Endothelial cell of umbilical vein (primary cell): ENCODE measurements around the gene ASMTL. TPM values are rescaled to one million over a fixed set of nuclear protein-coding genes. Genes with fewer than 3 reads are reported as not detected.

Experiments
- BruUV-seq: library from RNA; stranded (reverse); fragments of 400-500 nt; replicated peaks from 2 replicates; lab custom pipeline; 2021; lab: Mats Ljungman, UMichigan
- CTCF ChIA-PET: fragments of 300-600, 350-600 bp; sonication (Branson Sonifier 250); formaldehyde crosslinking; loops from one replicate; lab custom pipeline; 2021; ENCODE audit warnings: antibody characterized with exemption, inconsistent platforms; lab: Charles Lee
- POLR2A ChIA-PET: fragments of 300-600, 350-600 bp; sonication (Branson Sonifier 250); formaldehyde crosslinking; loops from one replicate; lab custom pipeline; 2021; ENCODE audit warnings: antibody characterized with exemption, inconsistent platforms; lab: Charles Lee
- DNase-seq: peaks from one replicate; pipeline ENCODE4 v3.0.0-alpha.2; 2011; ENCODE audit warnings: low read depth, low spot score
- FAIRE-seq: peaks from 2 replicates; lab custom pipeline; 2011; peaks lifted over from hg19 to GRCh38; lab: Jason Lieb, UNC
- H2AFZ ChIP-seq: 2 replicates; pipeline ENCODE4 v1.6.0; 2012; ENCODE audit warnings: low read depth, low read length, control low read depth, inconsistent platforms
- H3K27ac ChIP-seq: 2 replicates; pipeline ENCODE4 v1.5.1; 2011; ENCODE audit warnings: low read depth, mild to moderate bottlenecking, control low read depth, low read length, moderate library complexity; ENCODE audit not compliant: insufficient read depth
- H3K27me3 ChIP-seq, 2 experiments: 2 replicates each; pipeline versions ENCODE4 v1.6.0 to v1.6.1; 2011; ENCODE audit warnings: low read length in 2 of 2, mixed read lengths in 1 of 2; ENCODE audit not compliant: control insufficient read depth in 2 of 2, insufficient read depth in 2 of 2
- H3K36me3 ChIP-seq, 2 experiments: 2 replicates in 1 of 2; 3 replicates in 1 of 2; pipeline ENCODE4 v1.5.1; 2011; ENCODE audit warnings: low read length in 2 of 2, mild to moderate bottlenecking in 1 of 2, moderate library complexity in 1 of 2; ENCODE audit not compliant: control insufficient read depth in 2 of 2, insufficient read depth in 2 of 2; ENCODE audit errors: extremely low read depth in 1 of 2
- H3K4me1 ChIP-seq: 3 replicates; pipeline ENCODE4 v1.5.1; 2011; ENCODE audit warnings: mild to moderate bottlenecking, low read length; ENCODE audit not compliant: control insufficient read depth, insufficient read depth; ENCODE audit errors: extremely low read depth
- H3K4me2 ChIP-seq: 2 replicates; pipeline ENCODE4 v1.6.1; 2011; ENCODE audit warnings: low read length, control low read depth, mixed read lengths; ENCODE audit not compliant: insufficient read depth
- H3K4me3 ChIP-seq, 3 experiments: fragments of 200-600 bp in 1 of 3; sonication (generic), shearing (Covaris generic) in 1 of 3; replicated peaks in 1 of 3; 2 replicates each; pipeline ENCODE4 v1.5.1; 2011 to 2016; ENCODE audit warnings: control low read depth in 3 of 3, low read length in 3 of 3, mild to moderate bottlenecking in 2 of 3, inconsistent platforms in 1 of 3, low read depth in 1 of 3, moderate library complexity in 1 of 3; ENCODE audit not compliant: insufficient read depth in 1 of 3
- H3K79me2 ChIP-seq: 2 replicates; pipeline ENCODE4 v1.6.0; 2012; ENCODE audit warnings: low read length, inconsistent platforms; ENCODE audit not compliant: control insufficient read depth, insufficient read depth
- H3K9ac ChIP-seq: replicated peaks from 2 replicates; pipeline ENCODE3; 2011; ENCODE audit warnings: low read length, control low read depth; ENCODE audit not compliant: insufficient read depth; ENCODE audit errors: extremely low read depth
- H3K9me1 ChIP-seq: replicated peaks from 3 replicates; pipeline ENCODE4 v1.6.0; 2011; ENCODE audit warnings: mild to moderate bottlenecking, low read length; ENCODE audit not compliant: control insufficient read depth, insufficient read depth; ENCODE audit errors: extremely low read depth
- H3K9me3 ChIP-seq: replicated peaks from 2 replicates; pipeline ENCODE4 v1.5.1; 2012; ENCODE audit warnings: low read length, inconsistent platforms; ENCODE audit not compliant: control insufficient read depth, insufficient read depth
- H4K20me1 ChIP-seq: replicated peaks from 2 replicates; pipeline ENCODE3; 2011; ENCODE audit warnings: mild to moderate bottlenecking, low read length; ENCODE audit not compliant: control insufficient read depth, insufficient read depth; ENCODE audit errors: extremely low read depth
- CTCF ChIP-seq, 2 donors: IDR thresholded peaks; 1 replicate in 1 of 2; 2 replicates in 1 of 2; pipeline ENCODE4 v1.5.1; 2011; ENCODE audit warnings: low read length in 2 of 2, mild to moderate bottlenecking in 2 of 2, moderate library complexity in 2 of 2, control low read depth in 1 of 2, inconsistent platforms in 1 of 2, low read depth in 1 of 2; ENCODE audit not compliant: insufficient read depth in 1 of 2; ENCODE audit errors: extremely low read depth in 1 of 2
- EZH2 ChIP-seq: IDR thresholded peaks from 2 replicates; pipeline ENCODE4 v1.6.1; 2012; ENCODE audit warnings: borderline replicate concordance, low read depth, mild to moderate bottlenecking, moderate library complexity, low read length, inconsistent platforms; ENCODE audit not compliant: severe bottlenecking
- FOS ChIP-seq: IDR thresholded peaks from 2 replicates; pipeline ENCODE4 v1.6.1; 2011; ENCODE audit warnings: mild to moderate bottlenecking, low read length, moderate library complexity, borderline replicate concordance; ENCODE audit not compliant: insufficient read depth
- GATA2 ChIP-seq: IDR thresholded peaks from 2 replicates; pipeline ENCODE4 v1.7.0; 2011; ENCODE audit warnings: low read depth, mild to moderate bottlenecking, moderate library complexity, mixed read lengths, low read length; ENCODE audit not compliant: insufficient read length, insufficient read depth
- JUN ChIP-seq: IDR thresholded peaks from 2 replicates; pipeline ENCODE4 v1.6.1; 2011; ENCODE audit warnings: borderline replicate concordance, low read depth; ENCODE audit not compliant: insufficient read length, insufficient read depth
- MAX ChIP-seq: IDR thresholded peaks from 2 replicates; pipeline ENCODE4 v1.6.1; 2011; ENCODE audit not compliant: insufficient read depth, insufficient read length
- MYC ChIP-seq: IDR thresholded peaks from one replicate; pipeline ENCODE4 v1.6.1; 2011; ENCODE audit warnings: mild to moderate bottlenecking, low read depth, low read length
- POLR2A ChIP-seq: IDR thresholded peaks from 2 replicates; pipeline ENCODE4 v1.6.1; 2012; ENCODE audit warnings: low read depth, mild to moderate bottlenecking, control low read depth, low read length
- POLR2AphosphoS5 ChIP-seq: IDR thresholded peaks from 2 replicates; pipeline ENCODE4 v1.6.1; 2012; ENCODE audit warnings: low read depth, mild to moderate bottlenecking, control low read depth, low read length, moderate library complexity; ENCODE audit not compliant: insufficient read depth
- dilution Hi-C: fragments of 300-500 bp; cut with MboI; formaldehyde crosslinking; loops from one replicate; pipeline ENCODE4 v1.15.0; 2019; ENCODE audit warnings: low sequenced_read_pairs; ENCODE audit not compliant: extremely low pct_ligation_motif_present
- intact Hi-C: fragments of 100-400 bp; cut with micrococcal nuclease; formaldehyde crosslinking; loops from one replicate; pipeline ENCODE4 v1.10.0; 2022
- polyA plus RNA-seq, 4 experiments: library from polyadenylated mRNA; depleted of rRNA in 3 of 4; stranded (reverse) in 3 of 4; unstranded in 1 of 4; fragments of >200 nt; gene quantifications; 2 replicates each; pipeline versions ENCODE4 v1.2.1 to v1.2.3, GENCODE V29; 2011 to 2012; ENCODE audit warnings: missing spikeins in 1 of 4
- total RNA-seq: library from RNA; stranded (reverse); gene quantifications from 2 replicates; pipeline ENCODE4 v1.2.3, GENCODE V29; 2021

ASMTL gene
- total and polyA plus RNA-seq, 2 donors (not counting 3 experiments of a cell fraction or from before 2014, with no cell fraction given), result 27.1 to 29.9 TPM

- Histone ChIP-seq H4K20me1 (no peaks in the 10 kb centered on the region), H3K27me3 (no peaks in the 10 kb centered on the region), H3K4me3 (no peak overlapping the region), H3K4me1 (no peaks in the 10 kb centered on the region), H3K9ac (no peak overlapping the region), H3K79me2 (no peaks in the 10 kb centered on the region), H3K4me2 (no peak overlapping the region), H3K9me3 (no peaks in the 10 kb centered on the region), H3K9me1 (no peaks in the 10 kb centered on the region), H3K27ac (no peak overlapping the region), H2AFZ (no peak overlapping the region), H3K36me3 (peaks cover 0 to 29% of the 10 kb centered on the region in 2 experiments)
- POLR2A ChIA-PET, result no interaction called here
- intact Hi-C loops (no loop called here), dilution Hi-C loops (no loop called here)
- TF ChIP-seq MAX, result no peak
- TF ChIP-seq EZH2, result no peak
- TF ChIP-seq POLR2AphosphoS5, result no peak
- BruUV-seq, result TSS peak; percentile 15
- FAIRE-seq (no peak), DNase-seq (no peak)
- CTCF ChIA-PET, result no interaction called here
Measured at GRCh38 chrX:1416965-1417760, 35.5 kb downstream of the ASMTL start.

- intact Hi-C loops, result no loop called here
- no peaks in the 10 kb centered on the region for H3K4me1 ChIP-seq
- DNase-seq, result no peak
- dilution Hi-C loops, result no loop called here
- ChIA-PET CTCF (no interaction called here), POLR2A (no interaction called here)
- no peaks in the 10 kb centered on the region for H3K9me1 ChIP-seq
- H3K79me2 ChIP-seq, result no peaks in the 10 kb centered on the region
- H3K4me3 ChIP-seq, result no peak overlapping the region
- no TSS peak for BruUV-seq
- no peak overlapping the region for H3K27ac ChIP-seq
- no peaks in the 10 kb centered on the region for H3K9me3 ChIP-seq
- FAIRE-seq, result no peak
- peaks cover 0 to 29% of the 10 kb centered on the region in 2 experiments for H3K36me3 ChIP-seq
- H4K20me1 ChIP-seq, result no peaks in the 10 kb centered on the region
- H3K4me2 ChIP-seq, result no peak overlapping the region
- TF ChIP-seq JUN (no peak), MAX (no peak), FOS (no peak), EZH2 (no peak), CTCF (IDR thresholded peaks at IDR 0.05; ENCODE audit: extremely low read depth in 1 of 2, insufficient read depth in 1 of 2, low read depth in 1 of 2, low read length in 2 of 2) (no peak), MYC (no peak), GATA2 (no peak), POLR2A (no peak), POLR2AphosphoS5 (no peak)
- no peak overlapping the region for H3K9ac ChIP-seq
- H2AFZ ChIP-seq, result no peak overlapping the region
- no peaks in the 10 kb centered on the region for H3K27me3 ChIP-seq
Measured at GRCh38 chrX:1416327-1416784, 36.4 kb downstream of the ASMTL start.
